CD4-positive, CD25-positive, alpha-beta regulatory T cell (primary cell): ENCODE results near the gene RBPMS2. TPM values are rescaled to one million over a fixed set of nuclear protein-coding genes. Genes with fewer than 3 reads are reported as not detected.

ENCODE experiments used
- ATAC-seq, 2 donors: fragments of 150-1000 bp; cut with Tn5 transposase; one replicate each; pipeline ENCODE4 v1.10.0; 2021; ENCODE audit warnings: low read depth in 2 of 2, moderate number of reproducible peaks in 2 of 2, moderate library complexity in 1 of 2
- DNase-seq, 3 donors: peaks; one replicate each; pipeline versions ENCODE4 v3.0.0 to v3.0.0-alpha.2; 2012 to 2022; ENCODE audit warnings: mixed read lengths in 1 of 3
- H3K27ac ChIP-seq: one replicate; pipeline ENCODE4 v1.7.0; 2013; ENCODE audit warnings: mild to moderate bottlenecking, low read length; ENCODE audit not compliant: insufficient read depth, poor library complexity, severe bottlenecking
- H3K27me3 ChIP-seq: one replicate; pipeline ENCODE4 v1.7.0; 2013; ENCODE audit warnings: low read length; ENCODE audit not compliant: control insufficient read depth, insufficient read depth
- H3K36me3 ChIP-seq: one replicate; pipeline ENCODE4 v1.7.0; 2013; ENCODE audit warnings: mild to moderate bottlenecking, low read length, moderate library complexity; ENCODE audit not compliant: control insufficient read depth, insufficient read depth
- H3K4me1 ChIP-seq: 2 replicates; pipeline ENCODE4 v1.7.0; 2013; ENCODE audit warnings: mild to moderate bottlenecking, low read length; ENCODE audit not compliant: insufficient read depth, control insufficient read depth, poor library complexity, severe bottlenecking
- H3K4me3 ChIP-seq: one replicate; pipeline ENCODE4 v1.7.0; 2013; ENCODE audit warnings: low read depth, mild to moderate bottlenecking, low read length, moderate library complexity
- H3K9me3 ChIP-seq, 2 experiments: 1 replicate in 1 of 2; 2 replicates in 1 of 2; pipeline ENCODE4 v1.7.0; 2013; ENCODE audit warnings: low read length in 2 of 2, mild to moderate bottlenecking in 1 of 2, moderate library complexity in 1 of 2; ENCODE audit not compliant: control insufficient read depth in 2 of 2
- H3K27ac Mint-ChIP-seq, 3 donors: one replicate each; pipeline ENCODE4 v1.8.0; 2020 to 2022; ENCODE audit warnings: mild to moderate bottlenecking in 3 of 3, mixed read lengths in 3 of 3, moderate library complexity in 2 of 3
- H3K27me3 Mint-ChIP-seq: one replicate; pipeline ENCODE4 v1.8.0; 2022; ENCODE audit warnings: mild to moderate bottlenecking, mixed read lengths
- H3K36me3 Mint-ChIP-seq: one replicate; pipeline ENCODE4 v1.8.0; 2020; ENCODE audit warnings: mixed read lengths
- H3K4me1 Mint-ChIP-seq, 4 donors: one replicate each; pipeline ENCODE4 v1.8.0; 2020 to 2022; ENCODE audit warnings: mixed read lengths in 4 of 4, mild to moderate bottlenecking in 1 of 4
- H3K4me3 Mint-ChIP-seq, 4 donors: one replicate each; pipeline ENCODE4 v1.8.0; 2020 to 2022; ENCODE audit warnings: mild to moderate bottlenecking in 4 of 4, mixed read lengths in 4 of 4, moderate library complexity in 3 of 4
- H3K9me3 Mint-ChIP-seq, 7 donors: one replicate each; pipeline ENCODE4 v1.8.0; 2020 to 2022; ENCODE audit warnings: mixed read lengths in 7 of 7, mild to moderate bottlenecking in 3 of 7, moderate library complexity in 2 of 7
- polyA plus RNA-seq, 4 donors: library from polyadenylated mRNA; unstranded; fragments of 300-500 nt; fragmentation: Illumina TruSeq; gene quantifications; one replicate each; pipeline ENCODE4 v1.2.3, GENCODE V29; 2021
- total RNA-seq: library from RNA; stranded (reverse); gene quantifications from one replicate; pipeline ENCODE4 v1.2.3, GENCODE V29; 2022

RBPMS2 gene
- total and polyA plus RNA-seq, 5 donors from 2014 or later, result 0.37 TPM; not detected in 4

GRCh38 chr15:64702816-64703631, 72.4 kb downstream of the RBPMS2 start:
- Mint-ChIP-seq H3K9me3 (no peaks in the 10 kb centered on the region), H3K27me3 (peaks cover 7% of the 10 kb centered on the region), H3K4me1 (peaks cover 10 to 58% (median 48%) of the 10 kb centered on the region in 4 donors), H3K27ac (peak overlapping the region; percentile 65 to 89 (median 87)), H3K4me3 (peak overlapping the region; percentile 92 to 97 (median 94)), H3K36me3 (no peaks in the 10 kb centered on the region)
- H3K27me3 ChIP-seq, result no peaks in the 10 kb centered on the region
- peak overlapping the region; percentile 68 for H3K27ac ChIP-seq
- H3K9me3 ChIP-seq, result no peaks in the 10 kb centered on the region
- DNase-seq (peak; percentile 91 to 93 (median 93)), ATAC-seq (peak; percentile 92 to 95)
- peak overlapping the region; percentile 92 for H3K4me3 ChIP-seq
- no peaks in the 10 kb centered on the region for H3K36me3 ChIP-seq
- peaks cover 50% of the 10 kb centered on the region for H3K4me1 ChIP-seq

DNA sequence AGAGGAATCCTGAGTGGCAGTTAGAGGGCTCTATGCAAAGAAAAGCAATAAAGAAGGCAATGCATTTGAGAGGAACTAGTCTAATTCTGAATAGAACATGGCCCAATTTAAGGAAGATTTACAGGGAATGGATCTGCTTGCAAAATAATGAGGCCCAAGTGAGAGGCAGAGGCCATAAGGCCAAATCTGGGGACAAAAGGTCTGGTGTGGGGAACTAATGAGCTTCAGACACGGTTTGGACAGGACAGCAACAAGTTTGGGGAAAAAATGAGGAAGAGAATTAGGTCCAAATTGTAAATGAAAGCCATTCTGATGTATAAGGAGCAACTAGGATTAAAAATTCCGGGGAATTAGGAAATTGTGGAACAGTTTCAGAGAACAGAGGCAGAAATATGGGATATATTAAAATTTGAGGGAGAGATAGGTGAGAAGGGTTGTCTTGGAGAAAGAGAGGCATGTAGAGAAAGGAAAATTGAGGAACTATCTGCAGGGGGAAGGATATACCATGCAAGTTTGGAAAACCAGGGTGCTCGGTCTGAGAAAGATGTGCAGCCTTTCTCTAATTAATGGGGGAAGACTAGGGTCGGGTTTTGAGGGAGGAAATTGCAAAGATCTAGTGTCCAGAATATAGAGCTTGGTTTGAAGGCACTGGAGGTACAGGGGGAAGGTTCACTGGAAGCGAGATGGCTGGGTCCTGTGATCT, 73.8 kb downstream of the RBPMS2 start:
- H3K4me1 Mint-ChIP-seq, result peaks cover 20 to 69% (median 56%) of the 10 kb centered on the region in 4 donors
- no peaks in the 10 kb centered on the region for H3K9me3 Mint-ChIP-seq
- H3K9me3 ChIP-seq, result no peaks in the 10 kb centered on the region
- H3K4me3 Mint-ChIP-seq, result peak overlapping the region; percentile 92 to 95 (median 94)
- peaks cover 7% of the 10 kb centered on the region for H3K27me3 Mint-ChIP-seq
- no peaks in the 10 kb centered on the region for H3K36me3 Mint-ChIP-seq
- H3K27ac Mint-ChIP-seq, result peak overlapping the region; percentile 10 to 87 (median 65)
- H3K27ac ChIP-seq, result no peak overlapping the region
- H3K27me3 ChIP-seq, result no peaks in the 10 kb centered on the region
- H3K4me3 ChIP-seq, result peak overlapping the region; percentile 64
- DNase-seq (no peak), ATAC-seq (no peak)
- H3K36me3 ChIP-seq, result no peaks in the 10 kb centered on the region
- H3K4me1 ChIP-seq, result peaks cover 56% of the 10 kb centered on the region

- H3K27me3 Mint-ChIP-seq, result peaks cover 7% of the 10 kb centered on the region
- Histone ChIP-seq H3K27me3 (no peaks in the 10 kb centered on the region), H3K4me3 (peak overlapping the region; percentile 64), H3K4me1 (peaks cover 56% of the 10 kb centered on the region), H3K9me3 (no peaks in the 10 kb centered on the region), H3K27ac (no peak overlapping the region), H3K36me3 (no peaks in the 10 kb centered on the region)
- peak overlapping the region; percentile 7 to 87 (median 68) for H3K27ac Mint-ChIP-seq
- ATAC-seq (no peak), DNase-seq (no peak)
- peak overlapping the region; percentile 92 to 95 (median 94) for H3K4me3 Mint-ChIP-seq
- H3K36me3 Mint-ChIP-seq, result no peaks in the 10 kb centered on the region
- peaks cover 20 to 73% (median 56%) of the 10 kb centered on the region in 4 donors for H3K4me1 Mint-ChIP-seq
- H3K9me3 Mint-ChIP-seq, result no peaks in the 10 kb centered on the region
Measured at GRCh38 chr15:64701051-64701450, 74.3 kb downstream of the RBPMS2 start.

GRCh38 chr15:64699751-64700388, 75.5 kb downstream of the RBPMS2 start:
- peak overlapping the region; percentile 57 to 77 (median 68) for H3K27ac Mint-ChIP-seq
- H3K36me3 Mint-ChIP-seq, result no peaks in the 10 kb centered on the region
- H3K27me3 Mint-ChIP-seq, result peaks cover 7% of the 10 kb centered on the region
- DNase-seq (no peak), ATAC-seq (no peak)
- peak overlapping the region; percentile 66 to 94 (median 93) for H3K4me3 Mint-ChIP-seq
- peaks cover 9% of the 10 kb centered on the region for H3K36me3 ChIP-seq
- peaks cover 26 to 81% (median 60%) of the 10 kb centered on the region in 4 donors for H3K4me1 Mint-ChIP-seq
- no peak overlapping the region for H3K4me3 ChIP-seq
- H3K27me3 ChIP-seq, result no peaks in the 10 kb centered on the region
- no peaks in the 10 kb centered on the region for H3K9me3 ChIP-seq
- no peaks in the 10 kb centered on the region for H3K9me3 Mint-ChIP-seq
- peaks cover 56% of the 10 kb centered on the region for H3K4me1 ChIP-seq
- H3K27ac ChIP-seq, result no peak overlapping the region

- no peak for ATAC-seq
- peak overlapping the region; percentile 7 to 44 (median 8) for H3K4me3 Mint-ChIP-seq
- H3K9me3 ChIP-seq, result no peaks in the 10 kb centered on the region
- H3K27ac ChIP-seq, result no peak overlapping the region
- peak overlapping the region; percentile 28 to 92 (median 64) for H3K27ac Mint-ChIP-seq
- peaks cover 55% of the 10 kb centered on the region for H3K4me1 ChIP-seq
- H3K27me3 Mint-ChIP-seq, result peaks cover 7% of the 10 kb centered on the region
- peaks cover 14% of the 10 kb centered on the region for H3K36me3 ChIP-seq
- no peak overlapping the region for H3K4me3 ChIP-seq
- no peaks in the 10 kb centered on the region for H3K36me3 Mint-ChIP-seq
- no peaks in the 10 kb centered on the region for H3K9me3 Mint-ChIP-seq
- H3K27me3 ChIP-seq, result no peaks in the 10 kb centered on the region
- peaks cover 26 to 79% (median 58%) of the 10 kb centered on the region in 4 donors for H3K4me1 Mint-ChIP-seq
- DNase-seq, result no peak
Measured at GRCh38 chr15:64698823-64699222, 76.6 kb downstream of the RBPMS2 start.

GRCh38 chr15:64697911-64698369, 77.4 kb downstream of the RBPMS2 start:
- H3K4me3 ChIP-seq, result no peak overlapping the region
- H3K36me3 ChIP-seq, result peaks cover 17% of the 10 kb centered on the region
- Mint-ChIP-seq H3K4me3 (peak overlapping the region in 1 of 4 donors; percentile 5), H3K4me1 (peaks cover 26 to 75% (median 52%) of the 10 kb centered on the region in 4 donors), H3K27ac (peak overlapping the region; percentile 3 to 88 (median 63)), H3K27me3 (no peaks in the 10 kb centered on the region), H3K36me3 (no peaks in the 10 kb centered on the region), H3K9me3 (no peaks in the 10 kb centered on the region)
- peaks cover 50% of the 10 kb centered on the region for H3K4me1 ChIP-seq
- H3K9me3 ChIP-seq, result no peaks in the 10 kb centered on the region
- no peaks in the 10 kb centered on the region for H3K27me3 ChIP-seq
- ATAC-seq, result peak; percentile 45 to 46
- no peak overlapping the region for H3K27ac ChIP-seq
- DNase-seq, result no peak

- Histone ChIP-seq H3K9me3 (no peaks in the 10 kb centered on the region), H3K4me3 (no peak overlapping the region), H3K36me3 (peaks cover 20% of the 10 kb centered on the region), H3K4me1 (peaks cover 36% of the 10 kb centered on the region), H3K27me3 (no peaks in the 10 kb centered on the region), H3K27ac (no peak overlapping the region)
- no peaks in the 10 kb centered on the region for H3K9me3 Mint-ChIP-seq
- ATAC-seq (no peak), DNase-seq (no peak)
- no peaks in the 10 kb centered on the region for H3K27me3 Mint-ChIP-seq
- H3K4me1 Mint-ChIP-seq, result peaks cover 24 to 63% (median 45%) of the 10 kb centered on the region in 4 donors
- peak overlapping the region in 2 of 3 donors; percentile 42 to 62 for H3K27ac Mint-ChIP-seq
- no peaks in the 10 kb centered on the region for H3K36me3 Mint-ChIP-seq
- H3K4me3 Mint-ChIP-seq, result no peak overlapping the region
Measured at GRCh38 chr15:64696481-64696880, 78.9 kb downstream of the RBPMS2 start.
